Measurements from ENCODE around the gene SAP25. TPM values are rescaled to one million over a fixed set of nuclear protein-coding genes. Genes with fewer than 3 reads are reported as not detected.

SAP25 gene
- polyA plus RNA-seq, 1 donor (not counting 4 experiments of a cell fraction or from before 2014, with no cell fraction given): 0.16 TPM

DNA sequence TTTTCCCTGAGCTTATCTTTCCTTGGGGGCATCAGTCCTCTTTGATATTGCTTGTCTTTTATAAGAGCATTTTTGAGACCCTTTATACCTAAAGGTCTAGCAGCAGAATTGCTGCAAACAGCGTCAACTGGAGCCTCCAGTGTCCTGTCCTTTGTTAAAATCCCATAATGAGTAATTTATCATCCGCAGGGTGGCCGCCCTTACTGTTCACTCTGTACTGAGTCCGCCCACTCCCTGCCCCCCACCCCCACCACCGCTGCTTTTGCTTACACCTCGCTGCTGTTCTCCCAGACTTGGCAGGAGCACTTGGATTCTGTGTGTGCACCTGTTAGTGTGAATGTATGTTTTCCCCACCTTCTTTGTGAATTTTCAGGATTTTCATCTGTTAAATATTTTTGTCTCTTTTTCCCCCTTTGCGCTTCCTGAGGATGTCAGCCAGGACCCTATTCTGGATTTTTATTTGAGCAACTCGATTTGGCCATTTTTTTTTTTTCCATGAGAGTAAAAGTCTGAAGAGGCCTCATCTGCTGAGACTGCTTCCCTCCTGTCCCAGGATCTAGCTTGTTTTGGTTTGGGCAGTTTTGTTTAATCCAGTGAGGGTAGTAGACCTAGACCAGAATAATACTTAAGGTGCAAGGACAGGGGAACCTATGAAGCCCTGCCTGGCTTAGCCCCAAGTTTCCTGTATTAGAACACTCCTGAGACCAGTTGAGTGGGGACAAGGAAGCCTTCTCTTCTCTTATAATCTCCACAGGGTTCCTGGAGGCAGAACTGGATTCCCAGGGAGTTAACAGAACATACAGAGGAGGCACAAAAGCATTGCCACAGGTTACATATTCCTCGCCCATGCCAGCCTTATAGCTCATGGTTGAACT lies 26.5 kb downstream of the SAP25 start:
- DNase-seq (ENCODE audit: low read depth, low spot score) (no peak), FAIRE-seq (no peak)
- H3K4me2 ChIP-seq (ENCODE audit: control insufficient read depth, extremely low read depth, insufficient read depth, low read depth, low read length): no peak overlapping the region
- TF ChIP-seq EZH2 (IDR thresholded peaks at IDR 0.05; ENCODE audit: low read length): no peak
- TF ChIP-seq, protein P1, sequence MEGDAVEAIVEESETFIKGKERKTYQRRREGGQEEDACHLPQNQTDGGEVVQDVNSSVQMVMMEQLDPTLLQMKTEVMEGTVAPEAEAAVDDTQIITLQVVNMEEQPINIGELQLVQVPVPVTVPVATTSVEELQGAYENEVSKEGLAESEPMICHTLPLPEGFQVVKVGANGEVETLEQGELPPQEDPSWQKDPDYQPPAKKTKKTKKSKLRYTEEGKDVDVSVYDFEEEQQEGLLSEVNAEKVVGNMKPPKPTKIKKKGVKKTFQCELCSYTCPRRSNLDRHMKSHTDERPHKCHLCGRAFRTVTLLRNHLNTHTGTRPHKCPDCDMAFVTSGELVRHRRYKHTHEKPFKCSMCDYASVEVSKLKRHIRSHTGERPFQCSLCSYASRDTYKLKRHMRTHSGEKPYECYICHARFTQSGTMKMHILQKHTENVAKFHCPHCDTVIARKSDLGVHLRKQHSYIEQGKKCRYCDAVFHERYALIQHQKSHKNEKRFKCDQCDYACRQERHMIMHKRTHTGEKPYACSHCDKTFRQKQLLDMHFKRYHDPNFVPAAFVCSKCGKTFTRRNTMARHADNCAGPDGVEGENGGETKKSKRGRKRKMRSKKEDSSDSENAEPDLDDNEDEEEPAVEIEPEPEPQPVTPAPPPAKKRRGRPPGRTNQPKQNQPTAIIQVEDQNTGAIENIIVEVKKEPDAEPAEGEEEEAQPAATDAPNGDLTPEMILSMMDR (optimal IDR thresholded peaks at IDR 0.05 in 1 of 3, IDR thresholded peaks at IDR 0.05 in 1 of 3, conservative IDR thresholded peaks at IDR 0.05 in 1 of 3; ENCODE audit: extremely low read depth in 1 of 3, insufficient read depth in 2 of 3, low read length in 3 of 3): no peak
- peaks cover 17% of the 10 kb centered on the region for H3K4me1 ChIP-seq (ENCODE audit: control insufficient read depth, extremely low read depth, insufficient read depth, low read length)
- no peaks in the 10 kb centered on the region for H3K27me3 ChIP-seq (ENCODE audit: control insufficient read depth, extremely low read depth, insufficient read depth, low read length)
- H3K9me1 ChIP-seq (ENCODE audit: control insufficient read depth, extremely low read depth, insufficient read depth, low read length): no peaks in the 10 kb centered on the region
- dilution Hi-C loops (cut with MboI; ENCODE audit: extremely low pct_ligation_motif_present, low sequenced_read_pairs): no loop called here
- no peak overlapping the region for H3K9ac ChIP-seq (ENCODE audit: control insufficient read depth, extremely low read depth, insufficient read depth, low read length)
- H3K36me3 ChIP-seq (ENCODE audit: control insufficient read depth in 2 of 2, extremely low read depth in 1 of 2, insufficient read depth in 2 of 2, low read length in 2 of 2): peaks cover 0 to 3% of the 10 kb centered on the region in 2 experiments
- no peaks in the 10 kb centered on the region for H3K79me2 ChIP-seq (ENCODE audit: control insufficient read depth, insufficient read depth, low read length)
- H3K9me3 ChIP-seq (ENCODE audit: control insufficient read depth, low read depth, low read length): no peaks in the 10 kb centered on the region
- H4K20me1 ChIP-seq (ENCODE audit: control insufficient read depth, extremely low read depth, insufficient read depth, low read length): no peaks in the 10 kb centered on the region
- H2AFZ ChIP-seq (ENCODE audit: control insufficient read depth, low read length): no peak overlapping the region
- H3K4me3 ChIP-seq (ENCODE audit: control insufficient read depth in 2 of 3, extremely low read depth in 1 of 3, insufficient read depth in 2 of 3, low read depth in 1 of 3, low read length in 3 of 3): no peak overlapping the region
- H3K27ac ChIP-seq (ENCODE audit: control insufficient read depth, insufficient read depth, low read length): no peak overlapping the region

DNA sequence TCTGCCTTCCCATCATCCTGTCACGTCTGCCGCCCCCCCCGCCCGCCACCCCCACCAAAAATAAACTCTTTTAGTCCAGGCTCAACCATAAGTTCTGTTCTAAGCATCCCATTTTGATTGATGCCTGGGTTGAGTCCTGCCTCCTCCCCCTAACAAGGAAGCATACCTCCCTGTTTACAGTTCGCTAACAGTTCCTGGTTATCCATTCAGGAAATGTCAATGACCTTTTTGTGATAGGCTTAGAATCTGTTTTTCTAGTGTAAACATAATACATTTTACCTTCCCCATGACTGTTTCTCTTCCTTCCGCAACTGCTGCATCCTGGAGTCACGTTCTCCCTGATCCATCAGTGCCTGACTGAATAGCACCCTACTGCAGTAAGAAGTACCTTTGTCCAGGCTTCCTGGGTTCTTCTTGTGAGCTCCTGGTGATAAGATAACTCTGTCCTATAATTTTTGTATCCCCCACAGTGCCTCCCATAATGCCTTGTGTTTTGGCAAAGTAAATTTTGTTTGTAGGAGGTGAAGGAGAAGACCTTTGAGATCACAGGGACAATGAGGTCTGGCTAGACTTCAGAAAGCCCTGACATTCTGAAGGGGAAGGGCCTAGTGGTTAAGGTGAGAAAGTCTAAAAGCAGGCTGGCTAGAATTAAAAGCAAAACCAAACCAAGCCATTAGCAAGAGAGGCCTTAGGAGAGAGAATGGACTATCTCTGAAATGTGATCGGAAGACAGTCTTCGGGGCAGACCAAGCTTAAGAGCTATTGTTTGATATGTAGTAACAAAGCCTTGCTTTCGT lies 27.4 kb downstream of the SAP25 start:
- H3K9me1 ChIP-seq (ENCODE audit: control insufficient read depth, extremely low read depth, insufficient read depth, low read length): no peaks in the 10 kb centered on the region
- no peak overlapping the region for H3K4me3 ChIP-seq (ENCODE audit: control insufficient read depth in 2 of 3, extremely low read depth in 1 of 3, insufficient read depth in 2 of 3, low read depth in 1 of 3, low read length in 3 of 3)
- H3K79me2 ChIP-seq (ENCODE audit: control insufficient read depth, insufficient read depth, low read length): no peaks in the 10 kb centered on the region
- no peak overlapping the region for H2AFZ ChIP-seq (ENCODE audit: control insufficient read depth, low read length)
- TF ChIP-seq, protein P1 (optimal IDR thresholded peaks at IDR 0.05 in 1 of 3, IDR thresholded peaks at IDR 0.05 in 1 of 3, conservative IDR thresholded peaks at IDR 0.05 in 1 of 3; ENCODE audit: extremely low read depth in 1 of 3, insufficient read depth in 2 of 3, low read length in 3 of 3): no peak
- no peak for TF ChIP-seq EZH2 (IDR thresholded peaks at IDR 0.05; ENCODE audit: low read length)
- H3K36me3 ChIP-seq (ENCODE audit: control insufficient read depth in 2 of 2, extremely low read depth in 1 of 2, insufficient read depth in 2 of 2, low read length in 2 of 2): peaks cover 0 to 3% of the 10 kb centered on the region in 2 experiments
- FAIRE-seq (no peak), DNase-seq (ENCODE audit: low read depth, low spot score) (no peak)
- H3K27ac ChIP-seq (ENCODE audit: control insufficient read depth, insufficient read depth, low read length): peak overlapping the region; percentile 68
- no peaks in the 10 kb centered on the region for H4K20me1 ChIP-seq (ENCODE audit: control insufficient read depth, extremely low read depth, insufficient read depth, low read length)
- no peaks in the 10 kb centered on the region for H3K27me3 ChIP-seq (ENCODE audit: control insufficient read depth, extremely low read depth, insufficient read depth, low read length)
- peak overlapping the region; percentile 55 for H3K9ac ChIP-seq (ENCODE audit: control insufficient read depth, extremely low read depth, insufficient read depth, low read length)
- no peaks in the 10 kb centered on the region for H3K9me3 ChIP-seq (ENCODE audit: control insufficient read depth, low read depth, low read length)
- dilution Hi-C loops (cut with MboI; ENCODE audit: extremely low pct_ligation_motif_present, low sequenced_read_pairs): no loop called here
- no peak overlapping the region for H3K4me2 ChIP-seq (ENCODE audit: control insufficient read depth, extremely low read depth, insufficient read depth, low read depth, low read length)
- H3K4me1 ChIP-seq (ENCODE audit: control insufficient read depth, extremely low read depth, insufficient read depth, low read length): peaks cover 17% of the 10 kb centered on the region
